Kidney (tissue), 14 donors: ENCODE measurements around the gene ZNF618. TPM values are rescaled to one million over a fixed set of nuclear protein-coding genes. Genes with fewer than 3 reads are reported as not detected.

Experiments used
- DNase-seq, 5 donors: peaks; one replicate each; pipeline ENCODE4 v3.0.0-alpha.2; 2013 to 2020
- FAIRE-seq: peaks from 2 replicates; lab custom pipeline; 2012; peaks lifted over from hg19 to GRCh38; lab: Jason Lieb, UNC
- H3K27ac ChIP-seq, 2 donors: one replicate each; pipeline ENCODE4 v1.7.0; 2013; ENCODE audit warnings: low read depth in 2 of 2, low read length in 2 of 2, inconsistent platforms in 1 of 2
- H3K27me3 ChIP-seq: one replicate; pipeline ENCODE4 v1.7.1; 2013; ENCODE audit warnings: low read length, inconsistent platforms; ENCODE audit not compliant: control insufficient read depth, insufficient read depth
- H3K36me3 ChIP-seq, 3 donors: one replicate each; pipeline versions ENCODE4 v1.7.0 to v1.7.1; 2013; ENCODE audit warnings: low read length in 3 of 3, control low read depth in 1 of 3, inconsistent platforms in 1 of 3; ENCODE audit not compliant: insufficient read depth in 3 of 3, control insufficient read depth in 2 of 3
- H3K4me1 ChIP-seq, 3 donors: one replicate each; pipeline versions ENCODE4 v1.7.0 to v1.7.1; 2013; ENCODE audit warnings: low read length in 3 of 3, inconsistent platforms in 1 of 3, low read depth in 1 of 3; ENCODE audit not compliant: control insufficient read depth in 2 of 3, insufficient read depth in 2 of 3
- H3K4me3 ChIP-seq, 3 donors: one replicate each; pipeline versions ENCODE4 v1.7.0 to v1.8.1; 2013; ENCODE audit warnings: low read length in 3 of 3, control low read depth in 1 of 3, inconsistent platforms in 1 of 3
- H3K9ac ChIP-seq, 3 donors: one replicate each; pipeline versions ENCODE4 v1.7.0 to v1.7.1; 2013; ENCODE audit warnings: low read length in 3 of 3, control low read depth in 1 of 3, inconsistent platforms in 1 of 3
- H3K9me3 ChIP-seq, 3 donors: one replicate each; pipeline versions ENCODE4 v1.7.0 to v1.7.1; 2013; ENCODE audit warnings: low read length in 3 of 3, control low read depth in 1 of 3, inconsistent platforms in 1 of 3; ENCODE audit not compliant: control insufficient read depth in 2 of 3, insufficient read depth in 1 of 3
- intact Hi-C: fragments of 100-400 bp; cut with DNase I; formaldehyde crosslinking; loops from one replicate; pipeline ENCODE4 v1.11.1; 2022
- polyA plus RNA-seq: library from polyadenylated mRNA; stranded (reverse); fragments of 350-450 nt; fragmentation: Illumina TruSeq; extraction: RNeasy Lipid Tissue Mini Kit (QIAGEN cat#74804); gene quantifications from one replicate; pipeline ENCODE4 v1.2.3, GENCODE V29; 2014; ENCODE audit warnings: low read depth, low replicate concordance; ENCODE audit not compliant: insufficient read depth
- total RNA-seq: library from RNA; stranded (reverse); fragmentation: NEBNext Ultra II Directional; extraction: Animal tissue kit (Norgen Biotek cat#: 25700); gene quantifications from one replicate; pipeline ENCODE4 v1.2.1, GENCODE V29; 2021
- TF ChIP-seq, protein P1 (sequence below): IDR thresholded peaks from 3 replicates; pipeline ENCODE4 v1.5.1; 2012; ENCODE audit warnings: mild to moderate bottlenecking, moderate library complexity, borderline replicate concordance; ENCODE audit not compliant: insufficient read depth; ENCODE audit errors: extremely low read depth
- donor health status: control.
- donor health status: control.
- donor health status: control.
- donor health status: control.
- donor health status: control.
- donor health status: DM: yes; HTN: yes; CAD: no.
- donor health status: Normal renal cell carcinoma (clear cell type).

ZNF618 gene
- total and polyA plus RNA-seq, 2 donors from 2014 or later, result 5.6 to 31.9 TPM

DNA sequence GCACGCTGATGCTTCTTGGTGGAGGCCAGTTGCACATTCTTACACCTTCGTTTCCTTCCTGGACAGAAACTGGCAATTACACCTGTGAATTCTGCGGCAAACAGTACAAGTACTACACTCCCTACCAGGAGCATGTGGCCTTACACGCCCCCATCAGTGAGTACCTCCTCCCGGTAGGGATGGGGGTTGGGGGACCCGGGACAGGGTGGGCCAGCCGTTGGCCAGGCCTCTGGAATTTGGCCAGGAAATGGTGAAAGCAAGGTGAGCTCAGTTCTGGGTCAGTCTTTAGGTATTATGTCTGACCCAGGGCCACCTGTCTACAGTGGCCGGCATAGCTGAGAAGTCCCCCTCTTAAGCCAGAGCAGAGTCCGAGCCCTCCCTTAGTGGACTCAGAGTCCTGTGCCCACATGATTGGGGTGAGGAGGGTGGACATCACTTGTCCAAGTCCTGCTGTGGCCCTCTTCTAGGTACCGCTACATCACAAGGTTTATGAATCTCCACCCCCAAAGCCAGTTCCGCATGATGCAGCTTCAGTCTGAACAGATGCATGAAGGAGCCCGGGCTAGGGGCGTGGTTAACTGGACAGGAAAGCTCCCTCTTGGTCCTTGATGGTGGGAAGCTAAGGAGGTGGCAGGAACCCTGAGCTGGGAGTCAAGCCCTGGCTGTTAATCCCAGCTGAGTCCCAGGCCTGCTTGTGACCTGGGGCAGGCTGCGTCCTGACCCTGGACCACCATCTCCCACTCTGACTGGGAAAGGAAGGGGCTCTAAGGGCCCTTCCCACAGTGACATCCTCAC is 140.7 kb downstream of the ZNF618 start:
- Histone ChIP-seq H3K9ac (no peak overlapping the region), H3K4me3 (no peak overlapping the region), H3K9me3 (peaks cover 0 to 3% (median 0%) of the 10 kb centered on the region in 3 donors), H3K27ac (no peak overlapping the region), H3K36me3 (peaks cover 14 to 25% (median 14%) of the 10 kb centered on the region in 3 donors), H3K27me3 (no peaks in the 10 kb centered on the region), H3K4me1 (no peaks in the 10 kb centered on the region)
- intact Hi-C loops, result no loop called here
- FAIRE-seq (no peak), DNase-seq (peak in 3 of 5 donors; percentile 7 to 45 (median 23))
- TF ChIP-seq, protein P1, sequence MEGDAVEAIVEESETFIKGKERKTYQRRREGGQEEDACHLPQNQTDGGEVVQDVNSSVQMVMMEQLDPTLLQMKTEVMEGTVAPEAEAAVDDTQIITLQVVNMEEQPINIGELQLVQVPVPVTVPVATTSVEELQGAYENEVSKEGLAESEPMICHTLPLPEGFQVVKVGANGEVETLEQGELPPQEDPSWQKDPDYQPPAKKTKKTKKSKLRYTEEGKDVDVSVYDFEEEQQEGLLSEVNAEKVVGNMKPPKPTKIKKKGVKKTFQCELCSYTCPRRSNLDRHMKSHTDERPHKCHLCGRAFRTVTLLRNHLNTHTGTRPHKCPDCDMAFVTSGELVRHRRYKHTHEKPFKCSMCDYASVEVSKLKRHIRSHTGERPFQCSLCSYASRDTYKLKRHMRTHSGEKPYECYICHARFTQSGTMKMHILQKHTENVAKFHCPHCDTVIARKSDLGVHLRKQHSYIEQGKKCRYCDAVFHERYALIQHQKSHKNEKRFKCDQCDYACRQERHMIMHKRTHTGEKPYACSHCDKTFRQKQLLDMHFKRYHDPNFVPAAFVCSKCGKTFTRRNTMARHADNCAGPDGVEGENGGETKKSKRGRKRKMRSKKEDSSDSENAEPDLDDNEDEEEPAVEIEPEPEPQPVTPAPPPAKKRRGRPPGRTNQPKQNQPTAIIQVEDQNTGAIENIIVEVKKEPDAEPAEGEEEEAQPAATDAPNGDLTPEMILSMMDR, result no peak

DNA sequence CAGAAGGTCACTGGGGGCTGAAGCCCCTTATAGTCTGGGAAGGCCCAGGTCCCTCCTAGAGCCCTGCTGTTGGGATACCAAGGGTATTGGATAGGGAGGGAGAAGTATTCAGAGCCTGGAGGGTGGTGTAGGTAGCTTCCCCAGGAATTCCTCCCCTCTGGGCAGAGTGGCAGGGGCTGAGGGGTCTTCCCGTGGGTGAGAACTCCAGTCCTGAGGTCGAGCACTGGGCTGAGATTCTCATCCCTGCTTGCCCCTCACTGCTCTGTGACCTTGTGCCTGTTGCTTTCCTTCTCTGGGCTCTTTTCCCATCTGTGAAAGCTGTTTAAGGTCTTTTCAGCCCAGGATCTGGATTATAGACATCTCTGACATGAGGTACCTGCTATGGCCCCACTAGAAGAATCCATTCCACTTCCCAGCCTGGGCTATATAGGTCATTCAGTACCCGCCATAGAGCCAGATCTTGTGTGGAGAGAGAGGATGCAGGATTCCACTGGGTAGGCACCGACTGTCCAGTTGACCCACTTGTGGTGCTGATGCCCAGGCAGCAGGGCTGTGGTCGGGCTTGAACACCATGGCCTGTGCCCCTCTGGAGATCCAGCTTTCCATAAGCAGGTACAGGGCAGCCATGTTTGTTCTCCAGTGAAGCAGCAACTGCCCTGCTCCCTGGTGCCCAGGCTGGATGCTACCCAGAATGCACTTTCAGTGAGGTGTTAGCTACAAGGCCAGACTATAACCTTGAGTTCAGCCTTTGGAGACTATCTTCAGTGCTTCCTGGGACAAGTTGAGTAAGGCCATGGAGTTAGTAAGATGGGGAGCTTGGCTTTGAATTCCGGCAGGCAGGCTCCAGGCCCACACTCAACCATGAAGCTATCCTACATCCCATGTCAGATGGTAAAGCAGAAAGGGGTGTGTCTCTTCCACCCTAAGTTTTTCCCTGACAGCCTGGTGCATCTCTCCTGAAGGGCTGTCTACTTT is 141.9 kb downstream of the ZNF618 start:
- intact Hi-C loops, result no loop called here
- peaks cover 9 to 33% (median 18%) of the 10 kb centered on the region in 3 donors for H3K36me3 ChIP-seq
- no peaks in the 10 kb centered on the region for H3K27me3 ChIP-seq
- peaks cover 2 to 14% (median 4%) of the 10 kb centered on the region in 3 donors for H3K9me3 ChIP-seq
- H3K27ac ChIP-seq, result no peak overlapping the region
- no peak for FAIRE-seq
- peak in 3 of 5 donors; percentile 2 to 29 (median 24) for DNase-seq
- no peak overlapping the region for H3K9ac ChIP-seq
- TF ChIP-seq, protein P1, result no peak
- no peak overlapping the region for H3K4me3 ChIP-seq
- no peaks in the 10 kb centered on the region for H3K4me1 ChIP-seq

DNA sequence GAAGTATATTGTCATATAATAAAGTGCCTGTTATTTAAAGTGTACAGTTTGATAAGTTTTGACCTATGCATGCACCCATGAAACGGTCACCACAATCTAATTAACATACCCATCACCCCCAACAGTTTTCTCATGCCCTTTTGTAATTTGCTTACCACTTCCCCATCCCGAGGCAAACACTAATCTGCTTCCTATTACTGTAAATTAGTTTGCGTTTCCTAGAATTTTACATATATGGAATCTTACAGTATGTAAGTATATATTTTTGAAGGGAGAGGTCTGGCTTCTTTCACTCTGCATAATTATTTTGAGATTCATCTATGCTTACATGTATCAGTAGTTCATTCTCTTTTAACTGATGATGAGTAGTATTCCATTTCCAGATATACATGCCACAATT is 145.5 kb downstream of the ZNF618 start:
- Histone ChIP-seq H3K27me3 (no peaks in the 10 kb centered on the region), H3K9me3 (peaks cover 2 to 19% (median 4%) of the 10 kb centered on the region in 3 donors), H3K36me3 (peaks cover 9 to 41% (median 21%) of the 10 kb centered on the region in 3 donors), H3K4me1 (no peaks in the 10 kb centered on the region), H3K27ac (no peak overlapping the region), H3K9ac (no peak overlapping the region), H3K4me3 (no peak overlapping the region)
- TF ChIP-seq, protein P1, result no peak
- FAIRE-seq (no peak), DNase-seq (no peak)
- intact Hi-C loops, result no loop called here
